ENCODE data around the gene GFOD2. TPM values are rescaled to one million over a fixed set of nuclear protein-coding genes. Genes with fewer than 3 reads are reported as not detected.
A peak's percentile ranks its signal among the peaks of the same experiment; 100 is the strongest.

GFOD2 gene
- total RNA-seq, 1 experiment from 2014 or later: 13.4 TPM

DNA sequence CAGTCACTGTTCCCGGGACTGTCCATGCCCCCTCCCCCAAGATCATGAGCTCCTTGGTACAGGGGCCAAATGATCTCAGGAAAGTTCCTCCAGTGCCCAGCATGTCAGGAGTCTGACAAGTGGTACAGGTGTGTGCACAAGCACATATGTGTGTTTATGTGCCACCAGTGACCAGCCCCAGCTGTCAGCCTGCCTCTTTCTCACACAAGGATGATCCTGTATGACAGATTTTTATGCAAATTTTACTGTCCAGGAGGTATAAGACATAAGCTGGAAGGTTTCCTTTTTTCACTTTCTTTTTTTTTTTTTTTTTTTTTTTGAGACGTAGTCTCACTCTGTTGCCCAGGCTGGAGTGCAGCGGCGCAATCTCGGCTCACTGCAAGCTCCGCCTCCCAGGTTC, 31.4 kb upstream of the GFOD2 start:
- Mint-ChIP-seq H3K4me3 (ENCODE audit: unreplicated experiment) (no peak overlapping the region), H3K9me3 (ENCODE audit: unreplicated experiment) (no peaks in the 10 kb centered on the region), H3K36me3 (ENCODE audit: insufficient read depth, unreplicated experiment) (peaks cover 8% of the 10 kb centered on the region), H3K27ac (ENCODE audit: unreplicated experiment) (no peak overlapping the region), H3K4me1 (ENCODE audit: low read depth, unreplicated experiment) (peaks cover 6% of the 10 kb centered on the region), H3K27me3 (ENCODE audit: insufficient read depth, unreplicated experiment) (no peaks in the 10 kb centered on the region)
- Histone ChIP-seq H3K4me1 (no peaks in the 10 kb centered on the region), H3K4me3 (ENCODE audit: low read depth, low read length) (no peak overlapping the region), H3K36me3 (ENCODE audit: control insufficient read depth, insufficient read depth, low read length) (no peaks in the 10 kb centered on the region), H3K9me3 (no peaks in the 10 kb centered on the region), H3K27me3 (replicated peaks; ENCODE audit: control insufficient read depth, insufficient read depth, low read length) (no peaks in the 10 kb centered on the region)
- ChIA-PET CTCF (interaction anchor here (0.5 kb wide), 1 partner anchor 43 kb away, joined by 4 read pairs; no protein-coding TSS in a partner anchor), POLR2A (no interaction called here)
- no peak for DNase-seq
- TF ChIP-seq, protein P1, sequence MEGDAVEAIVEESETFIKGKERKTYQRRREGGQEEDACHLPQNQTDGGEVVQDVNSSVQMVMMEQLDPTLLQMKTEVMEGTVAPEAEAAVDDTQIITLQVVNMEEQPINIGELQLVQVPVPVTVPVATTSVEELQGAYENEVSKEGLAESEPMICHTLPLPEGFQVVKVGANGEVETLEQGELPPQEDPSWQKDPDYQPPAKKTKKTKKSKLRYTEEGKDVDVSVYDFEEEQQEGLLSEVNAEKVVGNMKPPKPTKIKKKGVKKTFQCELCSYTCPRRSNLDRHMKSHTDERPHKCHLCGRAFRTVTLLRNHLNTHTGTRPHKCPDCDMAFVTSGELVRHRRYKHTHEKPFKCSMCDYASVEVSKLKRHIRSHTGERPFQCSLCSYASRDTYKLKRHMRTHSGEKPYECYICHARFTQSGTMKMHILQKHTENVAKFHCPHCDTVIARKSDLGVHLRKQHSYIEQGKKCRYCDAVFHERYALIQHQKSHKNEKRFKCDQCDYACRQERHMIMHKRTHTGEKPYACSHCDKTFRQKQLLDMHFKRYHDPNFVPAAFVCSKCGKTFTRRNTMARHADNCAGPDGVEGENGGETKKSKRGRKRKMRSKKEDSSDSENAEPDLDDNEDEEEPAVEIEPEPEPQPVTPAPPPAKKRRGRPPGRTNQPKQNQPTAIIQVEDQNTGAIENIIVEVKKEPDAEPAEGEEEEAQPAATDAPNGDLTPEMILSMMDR (IDR thresholded peaks at IDR 0.05; ENCODE audit: insufficient read depth in 1 of 2, low read depth in 1 of 2, low read length in 1 of 2, severe bottlenecking in 1 of 2, unreplicated experiment in 1 of 2): no peak
- no TSS peak for BruUV-seq (replicated peaks)
- intact Hi-C loops (cut with micrococcal nuclease; ENCODE audit: unreplicated experiment): no loop called here

DNA sequence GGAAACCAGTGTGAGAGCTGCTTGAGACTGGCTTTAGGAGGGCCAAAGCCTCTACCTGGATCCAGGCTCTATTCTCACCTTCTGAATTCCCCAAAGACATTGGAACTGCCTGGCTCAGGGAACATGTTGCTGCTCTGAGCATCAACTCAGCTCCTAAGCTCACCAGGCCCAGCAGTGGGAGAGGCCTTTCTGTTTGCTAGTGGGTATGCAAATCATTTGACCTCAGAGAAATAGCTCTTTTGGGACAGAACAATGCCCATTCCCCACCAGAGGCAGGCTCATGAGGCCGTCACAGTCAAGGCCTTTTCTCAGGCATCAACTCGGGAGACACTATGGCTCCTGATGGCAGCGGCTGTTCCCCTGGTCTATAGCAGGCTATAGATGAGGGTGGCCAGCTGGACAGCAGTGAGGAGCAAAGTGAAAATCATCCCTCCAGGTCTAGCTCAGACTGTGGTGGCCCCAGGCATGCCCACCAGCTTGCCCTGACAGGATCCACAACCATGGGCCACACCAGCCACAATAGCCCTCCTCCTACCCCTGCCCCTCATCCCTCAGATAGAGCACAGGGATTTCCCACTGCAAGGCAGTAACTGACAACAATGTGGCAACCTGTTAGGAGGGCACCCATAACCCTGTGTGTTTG, 30.4 kb upstream of the GFOD2 start:
- BruUV-seq (replicated peaks): no TSS peak
- CTCF ChIA-PET: interaction anchor here (0.6 to 1.2 kb wide), 2 partner anchors 17 to 67 kb away, joined by 3 to 4 read pairs; no protein-coding TSS in a partner anchor
- H3K27ac Mint-ChIP-seq (ENCODE audit: unreplicated experiment): no peak overlapping the region
- Histone ChIP-seq H3K4me3 (ENCODE audit: low read depth, low read length) (no peak overlapping the region), H3K27me3 (replicated peaks; ENCODE audit: control insufficient read depth, insufficient read depth, low read length) (no peaks in the 10 kb centered on the region), H3K4me1 (no peaks in the 10 kb centered on the region), H3K36me3 (ENCODE audit: control insufficient read depth, insufficient read depth, low read length) (no peaks in the 10 kb centered on the region; the same call in 1 of the 2 replicates), H3K9me3 (no peaks in the 10 kb centered on the region)
- no peak overlapping the region for H3K4me3 Mint-ChIP-seq (ENCODE audit: unreplicated experiment)
- TF ChIP-seq, protein P1 (IDR thresholded peaks at IDR 0.05; ENCODE audit: insufficient read depth in 1 of 2, low read depth in 1 of 2, low read length in 1 of 2, severe bottlenecking in 1 of 2, unreplicated experiment in 1 of 2): no peak
- no peaks in the 10 kb centered on the region for H3K27me3 Mint-ChIP-seq (ENCODE audit: insufficient read depth, unreplicated experiment)
- intact Hi-C loops (cut with micrococcal nuclease; ENCODE audit: unreplicated experiment): no loop called here
- H3K36me3 Mint-ChIP-seq (ENCODE audit: insufficient read depth, unreplicated experiment): peaks cover 8% of the 10 kb centered on the region
- H3K4me1 Mint-ChIP-seq (ENCODE audit: low read depth, unreplicated experiment): peaks cover 6% of the 10 kb centered on the region
- DNase-seq: no peak
- no peaks in the 10 kb centered on the region for H3K9me3 Mint-ChIP-seq (ENCODE audit: unreplicated experiment)
- POLR2A ChIA-PET: no interaction called here

DNA sequence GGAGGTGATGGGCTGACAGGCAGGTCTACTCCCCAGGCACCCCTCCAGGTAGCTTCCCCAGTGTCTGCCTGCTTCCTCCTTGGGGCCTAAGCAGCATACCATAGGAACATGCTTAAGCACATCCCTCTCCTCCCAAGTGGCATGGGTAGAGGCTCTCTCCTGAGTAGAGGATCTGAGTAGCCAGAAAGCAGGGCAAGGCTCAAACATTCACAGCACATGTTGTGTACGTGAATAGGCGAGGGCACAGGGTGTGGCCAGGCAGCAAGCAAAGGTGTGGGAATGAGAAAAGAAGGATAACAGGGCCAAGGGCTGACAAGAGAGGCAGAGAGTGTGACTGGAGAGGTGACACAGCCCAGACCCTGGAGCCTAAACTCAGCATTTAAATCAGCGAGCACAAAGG, 29.7 kb upstream of the GFOD2 start:
- H3K27ac Mint-ChIP-seq (ENCODE audit: unreplicated experiment): peak overlapping the region; percentile 22
- intact Hi-C loops (cut with micrococcal nuclease; ENCODE audit: unreplicated experiment): no loop called here
- DNase-seq: no peak
- peaks cover 3% of the 10 kb centered on the region; the same call in 1 of the 2 replicates for H3K36me3 ChIP-seq (ENCODE audit: control insufficient read depth, insufficient read depth, low read length)
- no peaks in the 10 kb centered on the region for H3K9me3 ChIP-seq
- H3K4me1 ChIP-seq: no peaks in the 10 kb centered on the region
- TF ChIP-seq, protein P1 (IDR thresholded peaks at IDR 0.05; ENCODE audit: insufficient read depth in 1 of 2, low read depth in 1 of 2, low read length in 1 of 2, severe bottlenecking in 1 of 2, unreplicated experiment in 1 of 2): no peak
- H3K4me1 Mint-ChIP-seq (ENCODE audit: low read depth, unreplicated experiment): peaks cover 6% of the 10 kb centered on the region
- no peak overlapping the region for H3K4me3 Mint-ChIP-seq (ENCODE audit: unreplicated experiment)
- H3K36me3 Mint-ChIP-seq (ENCODE audit: insufficient read depth, unreplicated experiment): peaks cover 8% of the 10 kb centered on the region
- ChIA-PET POLR2A (no interaction called here), CTCF (interaction anchor here (0.6 to 1.2 kb wide), 2 partner anchors 16 to 68 kb away, joined by 3 to 4 read pairs; no protein-coding TSS in a partner anchor)
- H3K27me3 Mint-ChIP-seq (ENCODE audit: insufficient read depth, unreplicated experiment): no peaks in the 10 kb centered on the region
- H3K9me3 Mint-ChIP-seq (ENCODE audit: unreplicated experiment): no peaks in the 10 kb centered on the region
- H3K27me3 ChIP-seq (replicated peaks; ENCODE audit: control insufficient read depth, insufficient read depth, low read length): no peaks in the 10 kb centered on the region
- H3K4me3 ChIP-seq (ENCODE audit: low read depth, low read length): no peak overlapping the region
- no TSS peak for BruUV-seq (replicated peaks)
